ENCODE data around the gene OR52E4.

DNA sequence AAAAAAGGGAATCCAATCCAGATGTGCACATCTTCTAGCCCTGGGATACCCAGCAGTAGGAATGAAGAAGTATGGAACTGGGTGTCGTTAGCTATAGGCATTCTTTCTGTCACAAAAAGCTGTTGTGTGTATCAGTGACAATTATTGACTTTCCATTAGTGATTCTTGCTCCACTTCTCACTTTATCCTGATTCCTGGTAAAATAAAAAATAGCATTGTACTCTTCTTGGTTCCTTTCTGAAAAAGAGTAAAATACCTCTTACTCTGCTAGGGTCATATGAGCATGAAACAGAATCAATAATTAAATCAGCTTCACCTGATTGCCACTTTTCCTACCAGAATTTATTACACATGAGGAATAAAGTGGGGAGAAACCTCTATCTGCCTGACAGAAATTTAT lies 38.6 kb upstream of the OR52E4 start, which contains the start of gene OR52E6:
- TF ChIP-seq, protein P1, sequence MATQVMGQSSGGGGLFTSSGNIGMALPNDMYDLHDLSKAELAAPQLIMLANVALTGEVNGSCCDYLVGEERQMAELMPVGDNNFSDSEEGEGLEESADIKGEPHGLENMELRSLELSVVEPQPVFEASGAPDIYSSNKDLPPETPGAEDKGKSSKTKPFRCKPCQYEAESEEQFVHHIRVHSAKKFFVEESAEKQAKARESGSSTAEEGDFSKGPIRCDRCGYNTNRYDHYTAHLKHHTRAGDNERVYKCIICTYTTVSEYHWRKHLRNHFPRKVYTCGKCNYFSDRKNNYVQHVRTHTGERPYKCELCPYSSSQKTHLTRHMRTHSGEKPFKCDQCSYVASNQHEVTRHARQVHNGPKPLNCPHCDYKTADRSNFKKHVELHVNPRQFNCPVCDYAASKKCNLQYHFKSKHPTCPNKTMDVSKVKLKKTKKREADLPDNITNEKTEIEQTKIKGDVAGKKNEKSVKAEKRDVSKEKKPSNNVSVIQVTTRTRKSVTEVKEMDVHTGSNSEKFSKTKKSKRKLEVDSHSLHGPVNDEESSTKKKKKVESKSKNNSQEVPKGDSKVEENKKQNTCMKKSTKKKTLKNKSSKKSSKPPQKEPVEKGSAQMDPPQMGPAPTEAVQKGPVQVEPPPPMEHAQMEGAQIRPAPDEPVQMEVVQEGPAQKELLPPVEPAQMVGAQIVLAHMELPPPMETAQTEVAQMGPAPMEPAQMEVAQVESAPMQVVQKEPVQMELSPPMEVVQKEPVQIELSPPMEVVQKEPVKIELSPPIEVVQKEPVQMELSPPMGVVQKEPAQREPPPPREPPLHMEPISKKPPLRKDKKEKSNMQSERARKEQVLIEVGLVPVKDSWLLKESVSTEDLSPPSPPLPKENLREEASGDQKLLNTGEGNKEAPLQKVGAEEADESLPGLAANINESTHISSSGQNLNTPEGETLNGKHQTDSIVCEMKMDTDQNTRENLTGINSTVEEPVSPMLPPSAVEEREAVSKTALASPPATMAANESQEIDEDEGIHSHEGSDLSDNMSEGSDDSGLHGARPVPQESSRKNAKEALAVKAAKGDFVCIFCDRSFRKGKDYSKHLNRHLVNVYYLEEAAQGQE (IDR thresholded peaks at IDR 0.05; ENCODE audit: unreplicated experiment), result no peak
- TF ChIP-seq, protein P2, sequence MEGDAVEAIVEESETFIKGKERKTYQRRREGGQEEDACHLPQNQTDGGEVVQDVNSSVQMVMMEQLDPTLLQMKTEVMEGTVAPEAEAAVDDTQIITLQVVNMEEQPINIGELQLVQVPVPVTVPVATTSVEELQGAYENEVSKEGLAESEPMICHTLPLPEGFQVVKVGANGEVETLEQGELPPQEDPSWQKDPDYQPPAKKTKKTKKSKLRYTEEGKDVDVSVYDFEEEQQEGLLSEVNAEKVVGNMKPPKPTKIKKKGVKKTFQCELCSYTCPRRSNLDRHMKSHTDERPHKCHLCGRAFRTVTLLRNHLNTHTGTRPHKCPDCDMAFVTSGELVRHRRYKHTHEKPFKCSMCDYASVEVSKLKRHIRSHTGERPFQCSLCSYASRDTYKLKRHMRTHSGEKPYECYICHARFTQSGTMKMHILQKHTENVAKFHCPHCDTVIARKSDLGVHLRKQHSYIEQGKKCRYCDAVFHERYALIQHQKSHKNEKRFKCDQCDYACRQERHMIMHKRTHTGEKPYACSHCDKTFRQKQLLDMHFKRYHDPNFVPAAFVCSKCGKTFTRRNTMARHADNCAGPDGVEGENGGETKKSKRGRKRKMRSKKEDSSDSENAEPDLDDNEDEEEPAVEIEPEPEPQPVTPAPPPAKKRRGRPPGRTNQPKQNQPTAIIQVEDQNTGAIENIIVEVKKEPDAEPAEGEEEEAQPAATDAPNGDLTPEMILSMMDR (conservative IDR thresholded peaks at IDR 0.05; ENCODE audit: low read depth in 2 of 2), result no peak
- TF ChIP-seq POLR2AphosphoS5 (IDR thresholded peaks at IDR 0.05; ENCODE audit: low read depth), result no peak
- TF ChIP-seq EZH2 (IDR thresholded peaks at IDR 0.05; ENCODE audit: low read depth, unreplicated experiment), result no peak
- TF ChIP-seq, protein P3, sequence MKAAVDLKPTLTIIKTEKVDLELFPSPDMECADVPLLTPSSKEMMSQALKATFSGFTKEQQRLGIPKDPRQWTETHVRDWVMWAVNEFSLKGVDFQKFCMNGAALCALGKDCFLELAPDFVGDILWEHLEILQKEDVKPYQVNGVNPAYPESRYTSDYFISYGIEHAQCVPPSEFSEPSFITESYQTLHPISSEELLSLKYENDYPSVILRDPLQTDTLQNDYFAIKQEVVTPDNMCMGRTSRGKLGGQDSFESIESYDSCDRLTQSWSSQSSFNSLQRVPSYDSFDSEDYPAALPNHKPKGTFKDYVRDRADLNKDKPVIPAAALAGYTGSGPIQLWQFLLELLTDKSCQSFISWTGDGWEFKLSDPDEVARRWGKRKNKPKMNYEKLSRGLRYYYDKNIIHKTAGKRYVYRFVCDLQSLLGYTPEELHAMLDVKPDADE (IDR thresholded peaks at IDR 0.05), result no peak
- TF ChIP-seq CREB1 (CRISPR knock-in tag; IDR thresholded peaks at IDR 0.05; ENCODE audit: low read depth), result no peak
- no peak for TF ChIP-seq JUNB (IDR thresholded peaks at IDR 0.05; ENCODE audit: unreplicated experiment)
- TF ChIP-seq, protein P4, sequence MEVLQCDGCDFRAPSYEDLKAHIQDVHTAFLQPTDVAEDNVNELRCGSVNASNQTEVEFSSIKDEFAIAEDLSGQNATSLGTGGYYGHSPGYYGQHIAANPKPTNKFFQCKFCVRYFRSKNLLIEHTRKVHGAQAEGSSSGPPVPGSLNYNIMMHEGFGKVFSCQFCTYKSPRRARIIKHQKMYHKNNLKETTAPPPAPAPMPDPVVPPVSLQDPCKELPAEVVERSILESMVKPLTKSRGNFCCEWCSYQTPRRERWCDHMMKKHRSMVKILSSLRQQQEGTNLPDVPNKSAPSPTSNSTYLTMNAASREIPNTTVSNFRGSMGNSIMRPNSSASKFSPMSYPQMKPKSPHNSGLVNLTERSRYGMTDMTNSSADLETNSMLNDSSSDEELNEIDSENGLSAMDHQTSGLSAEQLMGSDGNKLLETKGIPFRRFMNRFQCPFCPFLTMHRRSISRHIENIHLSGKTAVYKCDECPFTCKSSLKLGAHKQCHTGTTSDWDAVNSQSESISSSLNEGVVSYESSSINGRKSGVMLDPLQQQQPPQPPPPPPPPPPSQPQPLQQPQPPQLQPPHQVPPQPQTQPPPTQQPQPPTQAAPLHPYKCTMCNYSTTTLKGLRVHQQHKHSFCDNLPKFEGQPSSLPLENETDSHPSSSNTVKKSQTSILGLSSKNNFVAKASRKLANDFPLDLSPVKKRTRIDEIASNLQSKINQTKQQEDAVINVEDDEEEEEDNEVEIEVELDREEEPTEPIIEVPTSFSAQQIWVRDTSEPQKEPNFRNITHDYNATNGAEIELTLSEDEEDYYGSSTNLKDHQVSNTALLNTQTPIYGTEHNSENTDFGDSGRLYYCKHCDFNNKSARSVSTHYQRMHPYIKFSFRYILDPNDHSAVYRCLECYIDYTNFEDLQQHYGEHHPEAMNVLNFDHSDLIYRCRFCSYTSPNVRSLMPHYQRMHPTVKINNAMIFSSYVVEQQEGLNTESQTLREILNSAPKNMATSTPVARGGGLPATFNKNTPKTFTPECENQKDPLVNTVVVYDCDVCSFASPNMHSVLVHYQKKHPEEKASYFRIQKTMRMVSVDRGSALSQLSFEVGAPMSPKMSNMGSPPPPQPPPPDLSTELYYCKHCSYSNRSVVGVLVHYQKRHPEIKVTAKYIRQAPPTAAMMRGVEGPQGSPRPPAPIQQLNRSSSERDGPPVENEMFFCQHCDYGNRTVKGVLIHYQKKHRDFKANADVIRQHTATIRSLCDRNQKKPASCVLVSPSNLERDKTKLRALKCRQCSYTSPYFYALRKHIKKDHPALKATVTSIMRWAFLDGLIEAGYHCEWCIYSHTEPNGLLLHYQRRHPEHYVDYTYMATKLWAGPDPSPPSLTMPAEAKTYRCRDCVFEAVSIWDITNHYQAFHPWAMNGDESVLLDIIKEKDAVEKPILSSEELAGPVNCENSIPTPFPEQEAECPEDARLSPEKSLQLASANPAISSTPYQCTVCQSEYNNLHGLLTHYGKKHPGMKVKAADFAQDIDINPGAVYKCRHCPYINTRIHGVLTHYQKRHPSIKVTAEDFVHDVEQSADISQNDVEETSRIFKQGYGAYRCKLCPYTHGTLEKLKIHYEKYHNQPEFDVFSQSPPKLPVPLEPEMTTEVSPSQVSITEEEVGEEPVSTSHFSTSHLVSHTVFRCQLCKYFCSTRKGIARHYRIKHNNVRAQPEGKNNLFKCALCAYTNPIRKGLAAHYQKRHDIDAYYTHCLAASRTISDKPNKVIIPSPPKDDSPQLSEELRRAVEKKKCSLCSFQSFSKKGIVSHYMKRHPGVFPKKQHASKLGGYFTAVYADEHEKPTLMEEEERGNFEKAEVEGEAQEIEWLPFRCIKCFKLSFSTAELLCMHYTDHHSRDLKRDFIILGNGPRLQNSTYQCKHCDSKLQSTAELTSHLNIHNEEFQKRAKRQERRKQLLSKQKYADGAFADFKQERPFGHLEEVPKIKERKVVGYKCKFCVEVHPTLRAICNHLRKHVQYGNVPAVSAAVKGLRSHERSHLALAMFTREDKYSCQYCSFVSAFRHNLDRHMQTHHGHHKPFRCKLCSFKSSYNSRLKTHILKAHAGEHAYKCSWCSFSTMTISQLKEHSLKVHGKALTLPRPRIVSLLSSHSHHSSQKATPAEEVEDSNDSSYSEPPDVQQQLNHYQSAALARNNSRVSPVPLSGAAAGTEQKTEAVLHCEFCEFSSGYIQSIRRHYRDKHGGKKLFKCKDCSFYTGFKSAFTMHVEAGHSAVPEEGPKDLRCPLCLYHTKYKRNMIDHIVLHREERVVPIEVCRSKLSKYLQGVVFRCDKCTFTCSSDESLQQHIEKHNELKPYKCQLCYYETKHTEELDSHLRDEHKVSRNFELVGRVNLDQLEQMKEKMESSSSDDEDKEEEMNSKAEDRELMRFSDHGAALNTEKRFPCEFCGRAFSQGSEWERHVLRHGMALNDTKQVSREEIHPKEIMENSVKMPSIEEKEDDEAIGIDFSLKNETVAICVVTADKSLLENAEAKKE (CRISPR knock-in tag; IDR thresholded peaks at IDR 0.05), result no peak
- TF ChIP-seq EZH2phosphoT487 (IDR thresholded peaks at IDR 0.05; ENCODE audit: unreplicated experiment), result no peak
- no peak for TF ChIP-seq ZNF114 (CRISPR knock-in tag; IDR thresholded peaks at IDR 0.05)
